K562 (cell line): ENCODE results near the gene ERBB4. TPM values are rescaled to one million over a fixed set of nuclear protein-coding genes. Genes with fewer than 3 reads are reported as not detected.

Source experiments
- ATAC-seq: fragments of 200-7000 bp; cut with Tn5 transposase; 3 replicates; pipeline ENCODE4 v1.9.1; 2020; ENCODE audit warnings: moderate library complexity
- BruUV-seq: library from RNA; stranded (reverse); fragments of 400-500 nt; replicated peaks from 2 replicates; lab custom pipeline; 2021; lab: Mats Ljungman, UMichigan
- CTCF ChIA-PET: fragments of 300-600 bp; formaldehyde crosslinking; extraction: SDS; loops from one replicate; lab custom pipeline; 2021; ENCODE audit warnings: low intra/inter-chr PET ratio; lab: Yijun Ruan, JAX
- POLR2A ChIA-PET: fragments of 300-600, 350-650 bp; sonication (Branson Sonifier 250); formaldehyde crosslinking; extraction: SDS; loops from one replicate; lab custom pipeline; 2021; ENCODE audit warnings: antibody characterized with exemption, inconsistent platforms; lab: Yijun Ruan, JAX
- DNase-seq, 4 experiments: peaks; one replicate each; pipeline versions ENCODE4 v3.0.0 to v3.0.0-alpha.2; 2011 to 2018; ENCODE audit warnings: low spot score in 3 of 4, mixed read lengths in 3 of 4; ENCODE audit errors: extremely low read depth in 1 of 4
- FAIRE-seq: peaks from 2 replicates; lab custom pipeline; 2011; peaks lifted over from hg19 to GRCh38; lab: Jason Lieb, UNC
- H2AFZ ChIP-seq: 2 replicates; pipeline ENCODE4 v1.6.0; 2011; ENCODE audit warnings: low read depth, low read length, control low read depth, inconsistent platforms
- H3K27ac ChIP-seq: fragments of 200-600 bp; 3 replicates; pipeline ENCODE4 v1.8.0; 2011; ENCODE audit warnings: low read depth, mild to moderate bottlenecking, control low read depth, inconsistent platforms, low read length, moderate library complexity, mixed read lengths; ENCODE audit errors: extremely low read depth
- H3K27me3 ChIP-seq, 2 experiments: fragments of 300-600 bp in 1 of 2; 2 replicates in 1 of 2; 3 replicates in 1 of 2; pipeline versions ENCODE4 v1.6.0 to v1.8.0; 2011; ENCODE audit warnings: inconsistent platforms in 2 of 2, low read length in 2 of 2, mild to moderate bottlenecking in 1 of 2, mixed read lengths in 1 of 2, moderate library complexity in 1 of 2; ENCODE audit not compliant: control insufficient read depth in 2 of 2, insufficient read depth in 2 of 2
- H3K36me3 ChIP-seq: fragments of 300-600 bp; 3 replicates; pipeline ENCODE4 v1.8.0; 2011; ENCODE audit warnings: mild to moderate bottlenecking, low read length, inconsistent platforms; ENCODE audit not compliant: control insufficient read depth, insufficient read depth
- H3K4me1 ChIP-seq, 2 experiments: fragments of 200-600 bp in 1 of 2; replicated peaks in 1 of 2; 2 replicates in 1 of 2; 3 replicates in 1 of 2; pipeline versions ENCODE4 v1.5.1 to v1.8.0; 2011; ENCODE audit warnings: inconsistent platforms in 2 of 2, low read length in 2 of 2, mild to moderate bottlenecking in 1 of 2, mixed read lengths in 1 of 2, moderate library complexity in 1 of 2; ENCODE audit not compliant: control insufficient read depth in 2 of 2, insufficient read depth in 2 of 2
- H3K4me2 ChIP-seq: 2 replicates; pipeline ENCODE4 v1.6.1; 2011; ENCODE audit warnings: low read length, control low read depth, inconsistent platforms, mixed read lengths; ENCODE audit not compliant: insufficient read depth
- H3K4me3 ChIP-seq: fragments of 200-600 bp; sonication (generic), shearing (Covaris generic); 2 replicates; pipeline ENCODE4 v1.5.1; 2016; ENCODE audit warnings: control low read depth, inconsistent platforms
- H3K79me2 ChIP-seq: fragments of 200-600 bp; 3 replicates; pipeline ENCODE4 v1.8.0; 2011; ENCODE audit warnings: low read length, inconsistent platforms; ENCODE audit not compliant: control insufficient read depth, insufficient read depth
- H3K9ac ChIP-seq, 2 experiments: 2 replicates each; pipeline versions ENCODE4 v1.6.0 to v1.6.1; 2011; ENCODE audit warnings: low read depth in 2 of 2, low read length in 2 of 2, control low read depth in 1 of 2, inconsistent platforms in 1 of 2, mild to moderate bottlenecking in 1 of 2, mixed read lengths in 1 of 2; ENCODE audit not compliant: insufficient read depth in 1 of 2
- H3K9me1 ChIP-seq: one replicate; pipeline ENCODE4 v1.6.0; 2011; ENCODE audit warnings: inconsistent platforms, mild to moderate bottlenecking, low read length, moderate library complexity; ENCODE audit not compliant: control insufficient read depth, insufficient read depth
- H3K9me3 ChIP-seq: replicated peaks from 2 replicates; pipeline ENCODE4 v1.5.1; 2011; ENCODE audit warnings: low read depth, low read length, inconsistent platforms; ENCODE audit not compliant: control insufficient read depth, insufficient read depth
- H4K20me1 ChIP-seq: replicated peaks from 2 replicates; pipeline ENCODE4 v1.6.1; 2011; ENCODE audit warnings: low read length, inconsistent platforms, mixed read lengths; ENCODE audit not compliant: control insufficient read depth, insufficient read depth
- CREB3 ChIP-seq: fragments of 450-650 bp; conservative IDR thresholded peaks from 2 replicates; pipeline ENCODE4 v1.6.1; 2016; ENCODE audit warnings: missing genetic modification characterization, low read depth, mild to moderate bottlenecking, missing compliant biosample characterization, moderate library complexity
- MTA3 ChIP-seq: fragments of 450-650 bp; formaldehyde crosslinking; IDR thresholded peaks from 2 replicates; pipeline ENCODE4 v1.6.1; 2017; ENCODE audit warnings: mild to moderate bottlenecking, borderline replicate concordance
- PBX2 ChIP-seq, 2 experiments: IDR thresholded peaks in 1 of 2; conservative IDR thresholded peaks in 1 of 2; 2 replicates each; pipeline ENCODE4 v1.6.1; 2016; ENCODE audit warnings: low read depth in 2 of 2, mild to moderate bottlenecking in 1 of 2, missing compliant biosample characterization in 1 of 2, missing genetic modification characterization in 1 of 2, moderate library complexity in 1 of 2
- PHF20 ChIP-seq: fragments of 450-650 bp; IDR thresholded peaks from 2 replicates; pipeline ENCODE4 v1.6.1; 2018; ENCODE audit not compliant: partially characterized antibody
- SAP30 ChIP-seq: fragments of 200-600 bp; sonication (generic); IDR thresholded peaks from 2 replicates; pipeline ENCODE4 v1.6.1; 2012; ENCODE audit warnings: borderline replicate concordance, low read depth, mild to moderate bottlenecking, moderate library complexity, low read length, control low read depth, inconsistent platforms; ENCODE audit not compliant: insufficient read depth, poor library complexity, severe bottlenecking
- ZNF778 ChIP-seq: fragments of 450-650 bp; formaldehyde crosslinking; IDR thresholded peaks from 2 replicates; pipeline ENCODE4 v1.4.0; 2020; ENCODE audit warnings: mild to moderate bottlenecking, moderate library complexity
- WGBS: fragments of 100-300 bp; shearing (Covaris generic); methylation state at CpG from one replicate; pipeline ENCODE4 v1.1.6; 2016; ENCODE audit warnings: low coverage, mixed read lengths; ENCODE audit not compliant: insufficient coverage; ENCODE audit errors: missing lambda C conversion rate; 5-methylcytosine and 5-hydroxymethylcytosine counted together
- in situ Hi-C: fragments of 300-500 bp; cut with MboI; formaldehyde crosslinking; loops from 4 replicates; pipeline ENCODE4 v1.15.0; 2018; ENCODE audit warnings: inconsistent platforms, mixed read lengths
- intact Hi-C: fragments of 100-400 bp; cut with micrococcal nuclease; formaldehyde crosslinking; loops from 2 replicates; pipeline ENCODE4 v1.14.2; 2022
- polyA plus RNA-seq, 8 experiments: library from polyadenylated mRNA; depleted of rRNA in 4 of 8; stranded (reverse) in 5 of 8; unstranded in 3 of 8; fragments of >200 nt; fragmentation: Nextera tagmentation in 2 of 8; fragmentation: Illumina TruSeq in 1 of 8; extraction: Ambion mirVana in 2 of 8; extraction: Trizol in 1 of 8; gene quantifications; 2 replicates each; pipeline versions ENCODE4 v1.2.1 to v1.2.3, GENCODE V29; 2011 to 2014; ENCODE audit warnings: inconsistent platforms in 1 of 8, missing spikeins in 1 of 8
- total RNA-seq, 7 experiments: library from RNA; depleted of rRNA in 6 of 7; stranded (reverse); fragments of >200 nt in 6 of 7; fragmentation: Illumina TruSeq in 2 of 7; extraction: Trizol in 2 of 7; gene quantifications; 2 replicates each; pipeline versions ENCODE4 v1.2.1 to v1.2.3, GENCODE V29; 2011 to 2021; ENCODE audit warnings: low replicate concordance in 1 of 7

Gene ERBB4
- total and polyA plus RNA-seq, 9 of the 15 experiments (the other 6 are each of a cell fraction or from before 2014, with no cell fraction given), result not detected

GRCh38 chr2:211944572-211944971 lies 594.0 kb downstream of the ERBB4 start:
- ATAC-seq (no peak), FAIRE-seq (no peak), DNase-seq (no peak)
- in situ Hi-C loops (no loop called here), intact Hi-C loops (no loop called here)
- Histone ChIP-seq H3K9me1 (no peaks in the 10 kb centered on the region), H4K20me1 (no peaks in the 10 kb centered on the region), H3K4me2 (no peak overlapping the region), H3K4me3 (no peak overlapping the region), H3K36me3 (no peaks in the 10 kb centered on the region), H2AFZ (no peak overlapping the region), H3K4me1 (no peaks in the 10 kb centered on the region), H3K9ac (no peak overlapping the region), H3K9me3 (no peaks in the 10 kb centered on the region), H3K27ac (no peak overlapping the region), H3K79me2 (no peaks in the 10 kb centered on the region), H3K27me3 (no peaks in the 10 kb centered on the region)
- WGBS, result 0% methylated on average over 1 of the region's 1 CpG
- no peak for TF ChIP-seq MTA3
- no peak for TF ChIP-seq CREB3 (tag)
- TF ChIP-seq SAP30, result no peak
- no peak for TF ChIP-seq PHF20
- TF ChIP-seq ZNF778 (CRISPR knock-in tag), result no peak
- no peak for TF ChIP-seq PBX2 (CRISPR knock-in tag; IDR thresholded peaks at IDR 0.05; ENCODE audit: low read depth)
- no peak for TF ChIP-seq PBX2 (tag; conservative IDR thresholded peaks at IDR 0.05; ENCODE audit: low read depth)
- CTCF ChIA-PET, result no interaction called here
- no TSS peak for BruUV-seq
- POLR2A ChIA-PET, result no interaction called here
